HCT116 (cell line): ENCODE data around the gene EPB41L5. TPM values are rescaled to one million over a fixed set of nuclear protein-coding genes. Genes with fewer than 3 reads are reported as not detected.

Source experiments
- ATAC-seq: fragments of 200-7000 bp; cut with Tn5 transposase; 2 replicates; pipeline ENCODE4 v1.9.1; 2020; ENCODE audit warnings: mild to moderate bottlenecking, moderate library complexity
- BruUV-seq: library from RNA; stranded (reverse); fragments of 400-500 nt; replicated peaks from 2 replicates; lab custom pipeline; 2021; lab: Mats Ljungman, UMichigan
- CTCF ChIA-PET: fragments of 300-600 bp; sonication (Branson Sonifier 250); formaldehyde crosslinking; loops from one replicate; lab custom pipeline; 2021; ENCODE audit warnings: antibody characterized with exemption; lab: Charles Lee
- POLR2A ChIA-PET: fragments of 300-600, 350-600 bp; sonication (Branson Sonifier 250); formaldehyde crosslinking; loops from one replicate; lab custom pipeline; 2021; ENCODE audit warnings: antibody characterized with exemption; lab: Charles Lee
- RAD21 ChIA-PET, 2 experiments: fragments of 300-600 bp; sonication (Branson Sonifier 250); formaldehyde crosslinking; loops; one replicate each; lab custom pipeline; 2023; ENCODE audit warnings: low total read pairs in 2 of 2; ENCODE audit not compliant: uncharacterized antibody in 2 of 2, unreplicated experiment in 2 of 2, low non-redundant PET in 1 of 2; lab: Charles Lee
- DNase-seq: peaks from one replicate; pipeline ENCODE4 v3.0.0-alpha.2; 2010; ENCODE audit warnings: low read depth, low spot score
- H2AFZ ChIP-seq: fragments of 200-600 bp; shearing (Covaris generic), sonication (generic); 2 replicates; pipeline ENCODE4 v1.6.1; 2017; ENCODE audit warnings: low read depth, mixed run types, mixed read lengths, antibody characterized with exemption, low read length; ENCODE audit not compliant: poor library complexity, severe bottlenecking
- H3K27ac ChIP-seq: 2 replicates; pipeline ENCODE4 v1.5.1; 2012; ENCODE audit warnings: low read depth, low read length
- H3K27me3 ChIP-seq: fragments of 200-600 bp; sonication (generic); 2 replicates; pipeline ENCODE4 v1.6.1; 2016; ENCODE audit warnings: mixed run types, low read length, mixed read lengths; ENCODE audit not compliant: insufficient read depth
- H3K36me3 ChIP-seq, 2 experiments: fragments of 200-500 bp in 1 of 2; fragments of 200-600 bp in 1 of 2; sonication (Bioruptor generic) in 1 of 2; sonication (generic) in 1 of 2; 2 replicates each; pipeline versions ENCODE4 v1.5.1 to v1.6.1; 2014 to 2016; ENCODE audit warnings: low read length in 2 of 2, inconsistent platforms in 1 of 2, mixed read lengths in 1 of 2, mixed run types in 1 of 2; ENCODE audit not compliant: insufficient read depth in 2 of 2, control insufficient read depth in 1 of 2
- H3K4me1 ChIP-seq, 2 experiments: fragments of 200-600 bp in 1 of 2; sonication (generic) in 1 of 2; 2 replicates each; pipeline versions ENCODE4 v1.5.1 to v1.6.1; 2012 to 2017; ENCODE audit warnings: low read length in 2 of 2, inconsistent platforms in 1 of 2, mild to moderate bottlenecking in 1 of 2, mixed read lengths in 1 of 2, mixed run types in 1 of 2, moderate library complexity in 1 of 2; ENCODE audit not compliant: insufficient read depth in 2 of 2, control insufficient read depth in 1 of 2
- H3K4me2 ChIP-seq: fragments of 200-600 bp; sonication (generic); 2 replicates; pipeline ENCODE4 v1.6.1; 2017; ENCODE audit warnings: mixed run types, low read length, mixed read lengths
- H3K4me3 ChIP-seq, 2 experiments: fragments of 200-600 bp in 1 of 2; sonication (generic) in 1 of 2; replicated peaks in 1 of 2; 2 replicates each; pipeline ENCODE4 v1.5.1; 2011 to 2016; ENCODE audit warnings: low read length in 2 of 2, control low read depth in 1 of 2, low read depth in 1 of 2, mild to moderate bottlenecking in 1 of 2, mixed read lengths in 1 of 2, mixed run types in 1 of 2
- H3K79me2 ChIP-seq: fragments of 200-600 bp; sonication (generic); 2 replicates; pipeline ENCODE4 v1.6.1; 2017; ENCODE audit warnings: mild to moderate bottlenecking, mixed run types, low read length, moderate library complexity, mixed read lengths; ENCODE audit not compliant: insufficient read depth
- H3K9ac ChIP-seq: fragments of 200-600 bp; sonication (generic); 2 replicates; pipeline ENCODE4 v1.6.1; 2016; ENCODE audit warnings: low read length, mixed read lengths
- H3K9me2 ChIP-seq: fragments of 200-600 bp; sonication (generic), shearing (Covaris generic); 2 replicates; pipeline ENCODE4 v1.6.1; 2017; ENCODE audit warnings: mixed run types, mild to moderate bottlenecking, moderate library complexity; ENCODE audit not compliant: insufficient read depth
- H3K9me3 ChIP-seq, 2 experiments: fragments of 200-500 bp in 1 of 2; fragments of 200-600 bp in 1 of 2; sonication (Bioruptor generic) in 1 of 2; sonication (generic) in 1 of 2; 2 replicates each; pipeline ENCODE4 v1.6.1; 2014 to 2017; ENCODE audit warnings: low read length in 2 of 2, mixed read lengths in 2 of 2, inconsistent platforms in 1 of 2, low read depth in 1 of 2, mild to moderate bottlenecking in 1 of 2, mixed run types in 1 of 2, moderate library complexity in 1 of 2; ENCODE audit not compliant: control insufficient read depth in 1 of 2, insufficient read depth in 1 of 2
- H4K20me1 ChIP-seq: fragments of 200-600 bp; sonication (generic), shearing (Covaris generic); 2 replicates; pipeline ENCODE4 v1.6.1; 2017; ENCODE audit warnings: mixed run types, mild to moderate bottlenecking, moderate library complexity; ENCODE audit not compliant: insufficient read depth
- ATF3 ChIP-seq: IDR thresholded peaks from 2 replicates; pipeline ENCODE4 v1.6.1; 2012
- CBX3 ChIP-seq: IDR thresholded peaks from 2 replicates; pipeline ENCODE4 v1.6.1; 2012; ENCODE audit warnings: low read depth
- CTCF ChIP-seq, 3 experiments: fragments of 200-600 bp in 1 of 3; sonication (generic) in 1 of 3; IDR thresholded peaks in 2 of 3; conservative IDR thresholded peaks in 1 of 3; 2 replicates each; pipeline ENCODE4 v1.5.1; 2012 to 2017; ENCODE audit warnings: low read depth in 2 of 3, low read length in 2 of 3, antibody characterized with exemption in 1 of 3, borderline replicate concordance in 1 of 3, control low read depth in 1 of 3, mild to moderate bottlenecking in 1 of 3, mixed read lengths in 1 of 3, mixed run types in 1 of 3, moderate library complexity in 1 of 3; ENCODE audit not compliant: insufficient read depth in 1 of 3
- EGR1 ChIP-seq: IDR thresholded peaks from 2 replicates; pipeline ENCODE4 v1.6.1; 2012; ENCODE audit warnings: low read depth
- ELF1 ChIP-seq: IDR thresholded peaks from 2 replicates; pipeline ENCODE4 v1.6.1; 2012; ENCODE audit warnings: low read depth, borderline replicate concordance
- EZH2 ChIP-seq: fragments of 200-600 bp; sonication (generic); IDR thresholded peaks from 2 replicates; pipeline ENCODE4 v1.6.1; 2017; ENCODE audit warnings: antibody characterized with exemption, mixed run types
- FOSL1 ChIP-seq: IDR thresholded peaks from 2 replicates; pipeline ENCODE4 v1.6.1; 2012; ENCODE audit warnings: low read depth
- JUND ChIP-seq: IDR thresholded peaks from 2 replicates; pipeline ENCODE4 v1.6.1; 2012
- MAX ChIP-seq: IDR thresholded peaks from 2 replicates; pipeline ENCODE4 v1.6.1; 2012
- POLR2AphosphoS5 ChIP-seq: IDR thresholded peaks from 2 replicates; pipeline ENCODE4 v1.6.1; 2011; ENCODE audit warnings: mild to moderate bottlenecking, low read depth, low read length, moderate library complexity
- SIN3A ChIP-seq: IDR thresholded peaks from 2 replicates; pipeline ENCODE4 v1.6.1; 2012; ENCODE audit warnings: low read depth
- SRF ChIP-seq: IDR thresholded peaks from 2 replicates; pipeline ENCODE4 v1.6.1; 2012; ENCODE audit warnings: low read depth
- TCF7L2 ChIP-seq: IDR thresholded peaks from 2 replicates; pipeline ENCODE4 v1.7.0; 2011; ENCODE audit warnings: borderline replicate concordance, inconsistent platforms; ENCODE audit not compliant: insufficient read depth, insufficient read length; ENCODE audit errors: extremely low read depth
- ZBTB33 ChIP-seq: IDR thresholded peaks from 2 replicates; pipeline ENCODE4 v1.6.1; 2011; ENCODE audit warnings: mild to moderate bottlenecking, low read length, moderate library complexity; ENCODE audit not compliant: insufficient replicate concordance; ENCODE audit errors: extremely low read depth
- ZFX ChIP-seq: fragments of 450-650 bp; IDR thresholded peaks from 2 replicates; pipeline ENCODE4 v1.6.1; 2017
- ZNF274 ChIP-seq: fragments of 200-500 bp; sonication (Bioruptor generic); IDR thresholded peaks from 2 replicates; pipeline ENCODE4 v1.6.1; 2014; ENCODE audit warnings: mild to moderate bottlenecking, low read depth, low read length, inconsistent platforms
- intact Hi-C: fragments of 100-400 bp; cut with micrococcal nuclease; formaldehyde crosslinking; loops from 2 replicates; pipeline ENCODE4 v1.10.0; 2022
- total RNA-seq: library from RNA; stranded (reverse); gene quantifications from one replicate; pipeline ENCODE4 v1.2.1, GENCODE V29; 2021; ENCODE audit not compliant: unreplicated experiment

The EPB41L5 gene
- total RNA-seq, 1 experiment from 2014 or later: 14.7 TPM

- Histone ChIP-seq H3K36me3 (no peaks in the 10 kb centered on the region), H3K9me3 (no peaks in the 10 kb centered on the region), H3K4me3 (no peak overlapping the region), H3K27ac (no peak overlapping the region), H3K4me2 (no peak overlapping the region), H3K9ac (no peak overlapping the region), H3K79me2 (peaks cover 21% of the 10 kb centered on the region), H3K4me1 (peaks cover 0 to 7% of the 10 kb centered on the region in 2 experiments; a peak in 2 of 4 replicates), H2AFZ (no peak overlapping the region), H3K27me3 (no peaks in the 10 kb centered on the region), H3K9me2 (no peaks in the 10 kb centered on the region), H4K20me1 (no peaks in the 10 kb centered on the region)
- DNase-seq (no peak), ATAC-seq (no peak)
- TF ChIP-seq SRF (no peak), POLR2AphosphoS5 (no peak), EGR1 (no peak), TCF7L2 (no peak), CBX3 (no peak), ELF1 (no peak), JUND (no peak), ATF3 (no peak)
- intact Hi-C loops: loop anchor here (10.0 kb wide), 1 partner anchor 314 kb away; no protein-coding TSS in a partner anchor
- CTCF ChIA-PET: no interaction called here
- no TSS peak for BruUV-seq
- POLR2A ChIA-PET: no interaction called here
- RAD21 ChIA-PET: no interaction called here
These were observed 5.7 kb downstream of the EPB41L5 start for GRCh38 chr2:120018549-120018948.

GRCh38 chr2:120020554-120020953, 7.7 kb downstream of the EPB41L5 start:
- Histone ChIP-seq H3K9ac (no peak overlapping the region), H3K9me2 (no peaks in the 10 kb centered on the region), H3K36me3 (no peaks in the 10 kb centered on the region), H3K4me1 (no peaks in the 10 kb centered on the region), H3K4me2 (no peak overlapping the region), H3K9me3 (0 out of 4 replicates have a peak, but pooled peaks cover 0 to 3% of the 10 kb centered on the region in 2 experiments), H4K20me1 (no peaks in the 10 kb centered on the region), H2AFZ (no peak overlapping the region), H3K27ac (no peak overlapping the region), H3K79me2 (peaks cover 14% of the 10 kb centered on the region), H3K4me3 (no peak overlapping the region), H3K27me3 (no peaks in the 10 kb centered on the region)
- ChIA-PET CTCF (no interaction called here), POLR2A (no interaction called here), RAD21 (interaction anchor here in 1 of 2 experiments (1.2 kb wide), 1 partner anchor 317 kb away, joined by 4 read pairs; no protein-coding TSS in a partner anchor)
- no peak for ATAC-seq
- intact Hi-C loops: no loop called here
- BruUV-seq: no TSS peak
- no peak for DNase-seq
- no peak for TF ChIP-seq ZNF274
- no peak for TF ChIP-seq JUND
- no peak for TF ChIP-seq EGR1
- no peak for TF ChIP-seq ZFX
- no peak for TF ChIP-seq ELF1
- no peak for TF ChIP-seq FOSL1
- TF ChIP-seq MAX: no peak
- no peak for TF ChIP-seq EZH2
- TF ChIP-seq ZBTB33: no peak
- no peak for TF ChIP-seq SRF
- no peak for TF ChIP-seq ATF3
- no peak for TF ChIP-seq CTCF (IDR thresholded peaks at IDR 0.05 in 2 of 3, conservative IDR thresholded peaks at IDR 0.05 in 1 of 3; ENCODE audit: borderline replicate concordance in 1 of 3, insufficient read depth in 1 of 3, low read depth in 2 of 3, low read length in 2 of 3)
- no peak for TF ChIP-seq TCF7L2
- no peak for TF ChIP-seq SIN3A
